ENCODE results near the gene MICU2. TPM values are rescaled to one million over a fixed set of nuclear protein-coding genes. Genes with fewer than 3 reads are reported as not detected.
A peak's percentile ranks its signal among the peaks of the same experiment; 100 is the strongest.

The MICU2 gene
- total RNA-seq, 2 experiments from 2014 or later, result 37.5 to 51.3 TPM

GRCh38 chr13:21625366-21625765, 21.4 kb upstream of the MICU2 start:
- no peaks in the 10 kb centered on the region for H3K79me2 ChIP-seq (ENCODE audit: insufficient read depth, low read depth, low read length)
- intact Hi-C loops (cut with micrococcal nuclease; ENCODE audit: unreplicated experiment), result no loop called here
- H3K9me2 ChIP-seq (ENCODE audit: insufficient read depth, low read length), result no peaks in the 10 kb centered on the region
- ChIA-PET CTCF (ENCODE audit: unreplicated experiment) (no interaction called here), POLR2A (no interaction called here)
- H3K36me3 ChIP-seq (ENCODE audit: insufficient read depth, low read length), result no peaks in the 10 kb centered on the region
- H2AFZ ChIP-seq (ENCODE audit: low read length), result no peak overlapping the region
- H3K27ac ChIP-seq (ENCODE audit: low read depth, low read length, poor library complexity, severe bottlenecking), result no peak overlapping the region
- BruUV-seq (replicated peaks), result no TSS peak
- TF ChIP-seq CTCF (conservative IDR thresholded peaks at IDR 0.05; ENCODE audit: low read length), result peak; percentile 83
- TF ChIP-seq EZH2phosphoT487 (IDR thresholded peaks at IDR 0.05; ENCODE audit: borderline replicate concordance, low read depth, low read length), result no peak
- H3K4me1 ChIP-seq (ENCODE audit: insufficient read depth, low read length, poor library complexity, severe bottlenecking), result no peaks in the 10 kb centered on the region
- H3K4me2 ChIP-seq (ENCODE audit: low read length), result no peak overlapping the region
- H3K9me3 ChIP-seq (ENCODE audit: low read length), result peaks cover 2% of the 10 kb centered on the region; the same call in 1 of the 2 replicates
- peak; percentile 50 for DNase-seq (ENCODE audit: low spot score)
- H3K4me3 ChIP-seq (ENCODE audit: low read depth, low read length, poor library complexity, severe bottlenecking), result no peak overlapping the region
- H4K20me1 ChIP-seq (ENCODE audit: insufficient read depth, low read length), result no peaks in the 10 kb centered on the region

GRCh38 chr13:21620861-21621260, 16.9 kb upstream of the MICU2 start:
- TF ChIP-seq EZH2phosphoT487 (IDR thresholded peaks at IDR 0.05; ENCODE audit: borderline replicate concordance, low read depth, low read length) (no peak), CTCF (conservative IDR thresholded peaks at IDR 0.05; ENCODE audit: low read length) (no peak)
- H3K9me3 ChIP-seq (ENCODE audit: low read length), result no peaks in the 10 kb centered on the region
- no TSS peak for BruUV-seq (replicated peaks)
- no peak overlapping the region for H3K4me2 ChIP-seq (ENCODE audit: low read length)
- no peaks in the 10 kb centered on the region for H4K20me1 ChIP-seq (ENCODE audit: insufficient read depth, low read length)
- H2AFZ ChIP-seq (ENCODE audit: low read length), result no peak overlapping the region
- no peaks in the 10 kb centered on the region for H3K36me3 ChIP-seq (ENCODE audit: insufficient read depth, low read length)
- H3K4me3 ChIP-seq (ENCODE audit: low read depth, low read length, poor library complexity, severe bottlenecking), result no peak overlapping the region
- DNase-seq (ENCODE audit: low spot score), result no peak
- intact Hi-C loops (cut with micrococcal nuclease; ENCODE audit: unreplicated experiment), result no loop called here
- no peaks in the 10 kb centered on the region for H3K79me2 ChIP-seq (ENCODE audit: insufficient read depth, low read depth, low read length)
- CTCF ChIA-PET (ENCODE audit: unreplicated experiment), result no interaction called here
- H3K4me1 ChIP-seq (ENCODE audit: insufficient read depth, low read length, poor library complexity, severe bottlenecking), result no peaks in the 10 kb centered on the region
- no peak overlapping the region for H3K27ac ChIP-seq (ENCODE audit: low read depth, low read length, poor library complexity, severe bottlenecking)
- POLR2A ChIA-PET, result no interaction called here
- H3K9me2 ChIP-seq (ENCODE audit: insufficient read depth, low read length), result no peaks in the 10 kb centered on the region

- no peak overlapping the region for H3K4me2 ChIP-seq (ENCODE audit: low read length)
- no peak overlapping the region for H3K4me3 ChIP-seq (ENCODE audit: low read depth, low read length, poor library complexity, severe bottlenecking)
- no peak overlapping the region for H2AFZ ChIP-seq (ENCODE audit: low read length)
- H3K27ac ChIP-seq (ENCODE audit: low read depth, low read length, poor library complexity, severe bottlenecking), result no peak overlapping the region
- BruUV-seq (replicated peaks), result no TSS peak
- no peaks in the 10 kb centered on the region for H3K9me3 ChIP-seq (ENCODE audit: low read length)
- CTCF ChIA-PET (ENCODE audit: unreplicated experiment), result no interaction called here
- no peak for TF ChIP-seq EZH2phosphoT487 (IDR thresholded peaks at IDR 0.05; ENCODE audit: borderline replicate concordance, low read depth, low read length)
- no peak for TF ChIP-seq CTCF (conservative IDR thresholded peaks at IDR 0.05; ENCODE audit: low read length)
- intact Hi-C loops (cut with micrococcal nuclease; ENCODE audit: unreplicated experiment), result no loop called here
- H3K36me3 ChIP-seq (ENCODE audit: insufficient read depth, low read length), result no peaks in the 10 kb centered on the region
- no peaks in the 10 kb centered on the region for H3K79me2 ChIP-seq (ENCODE audit: insufficient read depth, low read depth, low read length)
- H4K20me1 ChIP-seq (ENCODE audit: insufficient read depth, low read length), result no peaks in the 10 kb centered on the region
- H3K4me1 ChIP-seq (ENCODE audit: insufficient read depth, low read length, poor library complexity, severe bottlenecking), result no peaks in the 10 kb centered on the region
- DNase-seq (ENCODE audit: low spot score), result no peak
- POLR2A ChIA-PET, result interaction anchor here (1.0 kb wide), 1 partner anchor 38 kb away, joined by 3 read pairs; no protein-coding TSS in a partner anchor
- no peaks in the 10 kb centered on the region for H3K9me2 ChIP-seq (ENCODE audit: insufficient read depth, low read length)
Observed at GRCh38 chr13:21619633-21620220, 15.8 kb upstream of the MICU2 start.

Measured in OCI-LY7 (cell line).